ENCODE results near the gene SFMBT2.
A peak's percentile ranks its signal among the peaks of the same experiment; 100 is the strongest.

The SFMBT2 gene

GRCh38 chr10:7122561-7122960 is 288.3 kb downstream of the SFMBT2 start:
- no peak for DNase-seq

GRCh38 chr10:7121154-7121797 is 289.6 kb downstream of the SFMBT2 start:
- DNase-seq = peak; percentile 31

- no peak for DNase-seq
Observed at GRCh38 chr10:7119325-7120015, 291.4 kb downstream of the SFMBT2 start.

DNA sequence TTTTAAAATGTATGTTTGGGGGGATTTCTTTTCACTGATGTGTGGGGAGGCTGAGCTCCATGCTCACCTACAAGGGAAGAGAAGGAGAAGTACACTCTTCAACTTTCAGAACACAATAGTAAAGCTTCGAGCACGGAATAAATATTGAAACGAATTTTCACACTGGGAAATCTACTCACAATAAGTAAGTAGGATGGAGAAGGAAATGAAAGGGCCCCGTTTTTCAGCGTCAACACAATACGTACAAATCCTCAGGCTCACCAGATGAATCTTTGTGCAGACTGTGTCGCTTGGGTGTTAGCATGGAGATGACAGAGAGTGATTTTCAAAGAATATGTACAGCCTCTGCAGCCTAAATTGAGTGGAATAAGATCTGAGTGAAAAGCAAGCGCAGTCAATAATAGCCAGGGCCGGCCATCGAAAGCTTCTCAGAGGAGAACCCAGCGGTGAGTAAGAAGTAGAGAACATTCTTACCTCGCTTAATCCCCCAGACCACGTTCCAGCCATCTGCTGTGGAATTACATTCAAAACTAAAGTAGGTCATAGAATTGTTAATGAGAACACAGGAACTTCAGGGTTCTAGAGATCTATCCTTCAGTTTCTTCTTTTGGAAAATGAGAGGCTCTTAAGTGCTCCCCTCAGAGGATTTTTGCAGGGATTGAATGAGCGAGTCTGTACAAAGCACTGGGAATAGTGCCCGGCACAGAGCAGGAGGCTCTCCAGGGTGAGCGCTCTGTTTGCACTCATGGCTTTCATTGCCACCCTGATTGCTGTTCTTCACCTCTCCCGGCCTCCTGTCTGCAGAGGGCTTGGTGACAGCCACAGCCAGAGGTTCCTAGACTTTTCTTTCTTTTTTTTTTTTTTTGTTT is 292.8 kb downstream of the SFMBT2 start:
- DNase-seq = no peak

- DNase-seq = no peak
Observed at GRCh38 chr10:7117177-7117799, 293.5 kb downstream of the SFMBT2 start.

- peak; percentile 89 for DNase-seq
Observed at GRCh38 chr10:7111561-7111960, 299.3 kb downstream of the SFMBT2 start.

GRCh38 chr10:7111089-7111488 is 299.7 kb downstream of the SFMBT2 start:
- no peak for DNase-seq
